Osteocyte (in vitro differentiated cells): ENCODE data around the gene INMT. TPM values are rescaled to one million over a fixed set of nuclear protein-coding genes. Genes with fewer than 3 reads are reported as not detected.

Experiments used
- DNase-seq: peaks from one replicate; pipeline ENCODE4 v3.0.0; 2021; ENCODE audit warnings: mixed read lengths; ENCODE audit not compliant: unreplicated experiment; ENCODE audit errors: extremely low spot score
- H3K27ac Mint-ChIP-seq: one replicate; pipeline ENCODE4 v1.8.0; 2021; ENCODE audit warnings: mild to moderate bottlenecking, mixed read lengths; ENCODE audit not compliant: unreplicated experiment
- H3K27me3 Mint-ChIP-seq: one replicate; pipeline ENCODE4 v1.8.0; 2021; ENCODE audit warnings: mixed read lengths; ENCODE audit not compliant: unreplicated experiment
- H3K36me3 Mint-ChIP-seq: one replicate; pipeline ENCODE4 v1.8.0; 2021; ENCODE audit warnings: mixed read lengths; ENCODE audit not compliant: unreplicated experiment
- H3K4me1 Mint-ChIP-seq: one replicate; pipeline ENCODE4 v1.8.0; 2021; ENCODE audit warnings: mixed read lengths; ENCODE audit not compliant: unreplicated experiment
- H3K4me3 Mint-ChIP-seq: one replicate; pipeline ENCODE4 v1.8.0; 2021; ENCODE audit warnings: mild to moderate bottlenecking, moderate library complexity, mixed read lengths; ENCODE audit not compliant: unreplicated experiment
- H3K9me3 Mint-ChIP-seq: one replicate; pipeline ENCODE4 v1.8.0; 2021; ENCODE audit warnings: mixed read lengths; ENCODE audit not compliant: unreplicated experiment
- CTCF ChIP-seq: fragments of 200-600 bp; sonication (generic); IDR thresholded peaks from 2 replicates; pipeline ENCODE4 v1.5.0; 2021; ENCODE audit warnings: antibody characterized with exemption, mild to moderate bottlenecking, moderate library complexity
- total RNA-seq: library from RNA; stranded (reverse); gene quantifications from 2 replicates; pipeline ENCODE4 v1.2.1, GENCODE V29; 2021

The INMT gene
- total RNA-seq, 1 donor from 2014 or later = 2.0 TPM

- peak; percentile 91 for DNase-seq
- no peak for TF ChIP-seq CTCF
- Mint-ChIP-seq H3K27ac (peak within 1 kb of the TSS; percentile 74), H3K9me3 (no peaks in the 10 kb centered on the region), H3K4me3 (peak within 1 kb of the TSS; percentile 78), H3K36me3 (no peaks in the 10 kb centered on the region), H3K27me3 (peaks cover 13% of the 10 kb centered on the region), H3K4me1 (peaks cover 21% of the 10 kb centered on the region)
Measured at GRCh38 chr7:30771174-30771879, 19.4 kb downstream of the INMT start, which contains the start of gene MINDY4. Gene MINDY4 (plus strand): TSS chr7:30771417. CDS start chr7:30771494, 77 bp downstream.

GRCh38 chr7:30771880-30772425 lies 20.0 kb downstream of the INMT start:
- TF ChIP-seq CTCF = no peak
- no peak for DNase-seq
- H3K4me1 Mint-ChIP-seq = peaks cover 15% of the 10 kb centered on the region
- peak overlapping the region; percentile 74 for H3K27ac Mint-ChIP-seq
- H3K4me3 Mint-ChIP-seq = peak overlapping the region; percentile 78
- no peaks in the 10 kb centered on the region for H3K9me3 Mint-ChIP-seq
- H3K36me3 Mint-ChIP-seq = no peaks in the 10 kb centered on the region
- peaks cover 8% of the 10 kb centered on the region for H3K27me3 Mint-ChIP-seq

GRCh38 chr7:30772984-30773383 lies 21.0 kb downstream of the INMT start:
- Mint-ChIP-seq H3K9me3 (no peaks in the 10 kb centered on the region), H3K36me3 (no peaks in the 10 kb centered on the region), H3K4me1 (peaks cover 10% of the 10 kb centered on the region), H3K4me3 (no peak overlapping the region), H3K27me3 (peaks cover 7% of the 10 kb centered on the region), H3K27ac (no peak overlapping the region)
- no peak for DNase-seq
- no peak for TF ChIP-seq CTCF

- no peak for DNase-seq
- Mint-ChIP-seq H3K27ac (no peak overlapping the region), H3K9me3 (no peaks in the 10 kb centered on the region), H3K36me3 (peaks cover 2% of the 10 kb centered on the region), H3K4me1 (peaks cover 23% of the 10 kb centered on the region), H3K4me3 (no peak overlapping the region), H3K27me3 (no peaks in the 10 kb centered on the region)
- no peak for TF ChIP-seq CTCF
Measured at GRCh38 chr7:30775992-30776391, 24.1 kb downstream of the INMT start.

- DNase-seq = no peak
- Mint-ChIP-seq H3K9me3 (no peaks in the 10 kb centered on the region), H3K27me3 (no peaks in the 10 kb centered on the region), H3K4me3 (no peak overlapping the region), H3K36me3 (peaks cover 7% of the 10 kb centered on the region), H3K4me1 (peaks cover 21% of the 10 kb centered on the region), H3K27ac (no peak overlapping the region)
- no peak for TF ChIP-seq CTCF
Measured at GRCh38 chr7:30776971-30777370, 25.0 kb downstream of the INMT start.
